Limb (tissue), 2 donors: ENCODE measurements around the gene MLN.

ENCODE experiments used
- DNase-seq, 2 donors: peaks; one replicate each; pipeline ENCODE4 v3.0.0-alpha.2; 2016; ENCODE audit errors: extremely low spot score in 2 of 2

MLN gene, protein sequence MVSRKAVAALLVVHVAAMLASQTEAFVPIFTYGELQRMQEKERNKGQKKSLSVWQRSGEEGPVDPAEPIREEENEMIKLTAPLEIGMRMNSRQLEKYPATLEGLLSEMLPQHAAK

DNA sequence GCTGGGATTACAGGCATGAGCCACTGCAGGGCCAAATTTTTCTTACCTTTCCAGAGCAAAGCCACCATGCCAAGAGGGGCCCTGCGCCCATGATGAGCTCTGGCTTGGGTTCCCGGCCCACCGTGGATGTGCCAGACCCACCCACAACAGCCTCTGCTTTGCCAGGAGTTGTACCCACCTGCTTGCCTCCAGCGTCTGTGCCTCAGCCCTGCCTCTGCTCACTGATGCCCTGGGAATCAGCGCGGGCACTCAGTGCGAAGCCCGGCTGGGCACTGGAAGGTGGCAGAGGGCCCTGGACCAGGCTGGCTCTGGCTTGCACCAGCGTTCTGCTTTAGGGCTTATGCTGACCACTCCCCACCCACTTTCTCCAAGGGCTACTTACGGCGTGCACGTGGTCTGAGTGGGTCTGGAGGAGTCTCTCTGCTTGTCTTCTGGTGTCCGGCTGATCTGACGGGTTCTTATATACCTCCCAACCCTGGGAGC is at the start of gene MLN:
Gene MLN (minus strand): TSS at position 433 of the 483 bp plus-strand sequence. CDS start 2,840 bp downstream, outside the sequence.
- DNase-seq: no peak

DNA sequence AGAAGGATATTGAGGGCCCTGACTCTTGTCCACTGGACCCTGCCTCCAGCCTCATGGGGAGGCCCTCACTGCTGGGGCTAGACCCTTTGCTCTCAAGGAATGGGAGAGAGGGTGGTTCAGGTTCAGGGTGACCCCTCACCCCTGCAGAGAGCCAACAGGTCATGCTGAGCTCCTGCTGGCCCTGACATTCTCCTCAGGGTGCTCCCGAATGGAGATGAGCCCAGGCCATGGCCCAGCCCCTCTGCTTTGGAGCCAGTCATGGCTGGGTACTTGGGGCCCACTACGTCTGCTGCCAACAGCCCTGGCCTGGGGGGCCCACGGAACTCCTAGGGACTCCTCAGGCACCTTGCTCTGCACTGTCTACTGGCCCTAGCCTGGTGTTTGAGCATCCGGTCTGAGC is 49.2 kb upstream of the MLN start:
- no peak for DNase-seq

DNA sequence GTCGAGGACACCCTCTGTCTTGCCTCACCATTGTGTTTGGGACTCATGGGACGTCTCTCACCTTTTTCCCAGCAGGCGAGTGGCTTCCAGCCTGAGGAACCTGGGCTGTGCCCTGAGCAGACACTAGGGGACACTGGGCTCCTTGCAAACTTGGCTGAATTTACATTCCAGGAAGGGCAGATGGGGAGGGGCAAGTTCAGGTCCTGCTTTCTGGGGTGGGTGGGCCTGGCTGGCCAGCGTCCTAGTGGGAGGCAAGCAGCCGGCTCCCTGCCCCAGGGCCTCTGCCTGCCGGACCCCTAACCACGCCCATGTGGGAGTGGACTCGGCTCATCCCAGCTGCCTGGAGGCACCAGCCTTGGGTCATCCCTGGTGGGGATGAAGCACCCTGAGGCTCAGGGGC is 48.2 kb upstream of the MLN start:
- DNase-seq: no peak

DNA sequence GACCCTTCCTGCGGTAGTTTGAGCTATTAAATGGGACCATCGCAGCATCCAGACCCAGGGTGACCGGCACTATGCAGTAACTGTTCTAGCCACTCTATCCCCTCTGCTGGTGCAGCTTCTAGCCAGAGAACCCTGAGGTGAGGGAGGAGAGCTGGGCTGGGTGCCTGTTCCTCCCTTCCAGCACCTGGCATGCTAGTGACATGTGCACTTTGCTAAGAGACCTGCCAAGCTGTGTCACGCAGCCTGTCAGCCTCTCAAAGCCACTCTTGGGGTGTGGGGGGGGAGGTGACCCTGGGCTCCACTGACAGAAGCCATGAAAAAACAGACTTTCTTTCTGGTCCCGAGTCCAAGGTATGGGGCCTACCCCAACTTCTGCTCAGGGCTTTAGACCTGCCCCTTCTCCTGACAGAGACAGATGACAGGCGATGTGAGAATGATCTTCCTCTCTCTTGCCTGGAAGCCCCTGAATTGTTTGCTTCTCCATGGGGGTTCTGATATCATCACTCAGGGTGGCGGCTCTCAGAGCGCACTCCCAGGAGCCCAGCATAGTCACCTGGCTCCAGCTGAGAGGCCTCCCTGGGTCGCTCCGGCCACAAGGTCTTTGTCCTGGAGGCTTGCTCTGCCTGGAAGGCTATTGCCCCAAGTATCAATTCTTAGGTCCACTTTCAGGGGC is 47.2 kb upstream of the MLN start:
- no peak for DNase-seq

DNA sequence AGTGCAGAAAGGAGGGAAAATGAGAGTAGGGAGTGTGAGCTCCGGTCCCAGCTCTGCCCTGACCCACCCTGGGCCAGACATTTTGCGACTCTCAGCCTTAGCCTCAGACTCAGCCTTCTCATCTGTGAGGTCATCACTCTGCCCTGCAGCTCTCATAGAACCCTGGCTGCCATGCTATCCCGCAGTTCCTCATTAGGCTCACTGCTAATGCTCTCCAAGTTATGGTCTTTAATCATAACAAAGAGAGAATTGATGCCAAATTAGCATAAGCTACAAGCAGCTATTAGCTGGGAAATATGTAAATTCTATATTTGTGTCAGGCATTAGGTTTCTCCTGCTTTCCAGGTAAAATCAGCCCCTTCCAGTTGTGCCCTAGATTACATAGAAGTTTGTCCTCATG is 46.5 kb upstream of the MLN start:
- no peak for DNase-seq

DNA sequence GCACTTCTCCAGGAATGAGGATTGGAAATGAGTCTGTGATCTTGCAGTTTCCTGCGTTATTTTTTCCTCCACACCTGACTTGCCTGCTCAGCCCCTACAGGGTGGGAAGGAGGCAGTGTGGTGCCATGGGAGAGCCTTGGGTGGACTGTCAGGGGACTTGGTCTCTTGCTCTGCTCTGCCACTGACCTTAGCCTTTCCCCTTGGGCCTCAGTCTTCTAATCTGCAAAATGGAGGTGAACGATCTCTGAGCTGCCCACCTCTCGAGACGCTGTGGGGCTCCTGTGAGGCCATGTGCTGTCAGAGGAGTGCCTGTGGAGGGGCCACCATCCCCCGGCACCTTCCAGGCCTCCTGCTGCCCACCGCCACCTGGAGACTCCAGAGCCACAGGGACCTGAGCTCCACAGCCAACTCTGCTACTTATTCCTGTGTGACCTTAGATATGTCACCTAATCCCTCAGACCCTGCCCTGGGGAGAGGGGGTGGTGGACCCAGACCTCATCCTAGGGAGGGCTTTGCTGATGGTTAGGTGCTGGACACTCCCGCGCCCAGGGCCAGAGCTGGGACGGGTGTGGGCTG is 45.8 kb upstream of the MLN start:
- DNase-seq: no peak

DNA sequence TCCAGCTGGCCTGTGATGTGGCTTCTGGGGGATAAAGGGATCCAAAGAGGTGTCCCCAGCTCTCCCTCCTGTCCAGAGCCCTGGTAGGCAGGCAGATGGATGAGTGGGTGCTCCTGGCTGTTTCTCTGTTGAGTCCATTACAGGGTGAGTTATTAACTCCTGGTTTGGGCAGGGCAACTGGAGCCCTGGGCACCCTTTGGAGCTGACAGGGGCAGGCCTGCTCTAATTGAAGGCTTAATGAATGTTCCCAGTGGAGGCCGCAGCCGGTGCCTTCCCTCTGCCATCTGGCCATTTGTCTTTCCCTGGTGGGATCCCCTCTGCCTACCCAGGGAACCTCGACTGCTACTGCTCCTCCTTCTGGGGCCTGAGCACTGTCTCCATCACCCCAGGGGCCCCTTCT is 44.7 kb upstream of the MLN start:
- no peak for DNase-seq

DNA sequence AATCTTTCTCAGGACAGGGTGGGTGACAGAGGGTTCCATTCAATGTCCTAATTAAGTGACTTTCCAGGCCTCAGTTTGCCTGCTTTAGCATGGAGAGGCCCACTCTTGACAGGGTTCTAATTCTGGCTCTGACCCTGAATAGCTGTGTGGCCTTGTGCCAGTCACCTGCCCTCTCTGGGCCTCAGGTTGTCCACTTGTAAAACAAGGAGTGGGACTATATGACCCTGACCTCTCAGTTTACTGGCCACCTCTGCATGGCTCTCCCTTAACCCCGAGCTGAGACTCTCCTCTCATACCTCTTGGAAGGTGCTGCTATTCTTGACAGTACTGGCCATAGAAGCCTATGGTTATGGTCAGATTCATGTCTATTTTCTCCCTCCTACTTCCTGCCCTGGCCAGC is 44.1 kb upstream of the MLN start:
- no peak for DNase-seq

DNA sequence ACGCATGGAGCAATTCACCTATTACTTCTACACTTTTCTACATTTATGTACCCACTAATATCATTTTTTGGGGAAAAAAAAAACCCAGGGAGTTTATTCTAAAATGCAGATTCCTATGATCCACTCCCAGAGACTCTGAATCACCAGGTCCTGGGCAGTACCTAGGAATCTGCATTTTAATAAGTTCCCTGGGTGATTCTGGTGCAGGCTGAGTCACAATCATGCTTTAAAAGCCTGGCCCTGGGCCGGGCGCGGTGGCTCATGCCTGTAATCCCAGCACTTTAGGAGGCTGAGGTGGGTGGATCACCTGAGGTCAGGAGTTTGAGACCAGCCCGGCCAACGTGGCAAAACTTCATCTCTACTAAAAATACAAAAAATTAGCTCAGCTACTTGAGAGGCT is 43.3 kb upstream of the MLN start:
- DNase-seq: no peak

DNA sequence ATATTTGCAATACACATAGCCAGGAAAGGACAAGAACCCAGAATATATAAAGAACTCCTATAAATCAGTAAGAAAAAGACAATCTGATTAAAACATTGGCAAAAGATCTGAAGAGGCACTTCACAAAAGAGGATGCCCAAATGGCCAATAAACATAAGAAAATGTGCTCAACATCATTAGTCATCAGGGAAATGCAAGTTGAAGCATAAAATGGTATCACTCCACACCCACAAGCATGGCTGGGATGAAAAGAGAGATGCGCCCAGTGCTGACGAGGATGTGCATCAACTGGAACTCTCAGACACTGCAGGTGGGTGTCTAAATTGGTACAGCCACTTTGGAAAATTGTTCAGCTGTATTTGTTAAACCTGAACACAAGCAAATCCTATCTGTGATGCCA is 42.4 kb upstream of the MLN start:
- no peak for DNase-seq

DNA sequence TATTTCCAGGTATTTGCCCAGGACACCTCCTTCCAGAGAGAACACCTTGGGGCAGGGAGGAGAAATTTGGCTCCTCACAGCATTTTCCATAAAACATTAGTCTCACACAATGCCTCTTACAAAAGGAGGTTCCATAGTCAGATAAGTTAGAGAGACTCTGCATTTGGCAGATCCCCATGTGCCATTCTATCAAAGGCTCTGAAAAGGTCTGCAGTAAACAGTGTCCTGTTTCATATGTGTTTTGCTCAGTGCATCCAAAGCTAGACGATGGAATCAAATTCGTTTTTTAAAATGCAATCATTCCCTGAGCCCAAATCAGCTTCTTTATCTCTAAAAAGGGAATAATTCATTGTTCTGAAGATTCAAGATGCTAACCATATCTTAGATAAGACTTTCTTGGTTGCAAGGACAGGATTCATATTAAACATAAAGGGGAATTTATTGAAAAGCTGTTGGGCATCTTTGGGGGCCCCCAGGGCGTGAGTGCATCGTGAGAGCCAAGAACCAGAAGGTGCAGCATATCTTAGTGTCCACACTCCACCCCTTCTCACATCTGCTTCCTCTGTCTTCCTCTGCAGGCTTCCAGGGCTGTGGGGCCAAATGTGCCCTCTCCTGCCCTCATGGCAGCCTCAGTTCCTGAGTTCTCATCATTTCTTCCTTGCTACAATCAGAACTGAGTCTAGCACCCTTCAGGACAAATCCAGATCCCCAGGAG is 41.4 kb upstream of the MLN start:
- DNase-seq: no peak

DNA sequence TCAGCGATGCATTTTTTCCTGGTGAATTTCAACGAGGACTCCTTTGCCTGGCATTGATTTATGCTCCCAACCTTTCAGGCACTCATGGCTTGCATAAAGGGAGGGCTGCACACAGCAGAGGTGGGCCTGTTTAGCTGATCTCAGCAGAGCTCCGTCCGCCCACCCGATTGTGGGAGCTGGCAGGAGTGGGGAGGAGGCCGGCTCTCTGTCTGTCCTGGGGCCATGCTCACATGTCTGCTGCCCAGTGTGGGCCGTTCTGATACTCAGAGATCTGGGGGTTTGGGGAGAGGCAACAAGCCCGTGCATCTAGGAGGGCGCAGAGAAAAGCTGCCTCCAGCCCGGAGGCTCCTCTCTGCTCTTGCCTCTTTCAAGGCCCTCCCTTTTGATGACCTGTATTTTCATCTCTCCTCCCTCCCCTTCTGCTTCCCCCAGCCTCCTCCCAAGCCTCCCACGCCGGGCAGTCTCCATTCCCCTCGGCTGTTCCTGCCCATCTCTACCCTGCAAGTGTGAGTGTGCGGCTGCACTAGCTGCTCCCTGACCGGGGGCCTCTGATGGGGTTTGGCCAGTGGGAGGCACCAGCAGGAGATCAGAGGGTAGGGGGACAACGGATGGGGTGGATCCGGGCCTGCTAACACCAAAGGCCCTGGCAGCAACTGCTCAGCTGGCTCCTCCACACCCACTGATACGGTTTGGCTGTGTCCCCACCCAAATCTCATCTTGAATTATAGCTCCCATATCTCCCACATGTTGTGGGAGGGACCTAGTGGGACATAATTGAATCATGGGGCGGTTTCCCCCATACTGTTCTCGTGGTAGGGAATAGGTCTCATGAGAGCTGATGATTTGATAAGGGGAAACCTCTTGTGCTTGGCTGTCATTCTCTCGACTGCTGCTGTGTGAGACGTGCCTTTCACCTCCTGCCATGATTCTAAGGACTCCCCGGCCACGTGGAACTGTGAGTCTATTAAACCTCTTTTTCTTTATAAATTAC is 39.6 kb upstream of the MLN start:
- DNase-seq: no peak

DNA sequence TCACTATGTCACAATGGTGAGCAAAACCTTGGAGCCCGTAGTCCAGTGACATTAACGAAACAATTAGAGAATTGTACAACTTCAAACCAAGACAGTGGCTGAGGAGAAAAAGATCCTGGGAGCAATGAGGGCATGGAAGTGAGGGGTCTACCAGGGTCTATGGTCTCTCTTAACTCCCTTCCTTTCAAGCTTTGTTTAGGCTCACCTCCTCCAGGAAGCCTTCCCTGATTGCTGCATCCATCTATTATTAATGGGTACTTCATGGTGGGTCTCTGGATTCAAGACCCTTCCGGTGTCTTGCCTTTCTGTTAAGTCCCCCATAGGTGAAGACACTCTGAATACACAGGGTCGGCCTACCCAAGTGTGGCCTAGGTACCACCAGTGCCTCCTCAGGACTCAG is 38.1 kb upstream of the MLN start:
- no peak for DNase-seq

DNA sequence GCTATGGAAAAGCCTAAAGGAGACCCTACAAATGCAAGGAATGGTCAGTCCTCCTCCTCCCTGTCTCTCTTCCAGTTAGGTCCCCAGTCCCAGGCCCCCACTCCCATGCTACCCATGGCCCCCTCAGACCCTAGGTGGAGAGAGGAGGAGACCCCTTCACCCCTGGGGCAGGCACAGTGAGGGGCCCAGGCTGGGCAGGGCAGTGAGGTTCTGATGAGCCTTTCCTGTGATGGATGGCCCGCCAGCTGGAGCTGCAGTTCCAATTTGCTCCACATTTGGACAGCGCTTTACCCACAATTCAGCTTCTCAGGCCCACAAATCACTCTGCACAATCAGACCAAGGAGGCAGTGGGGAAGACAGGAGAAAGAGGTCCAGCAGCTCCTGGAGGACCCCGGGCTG is 37.3 kb upstream of the MLN start:
- DNase-seq: no peak

DNA sequence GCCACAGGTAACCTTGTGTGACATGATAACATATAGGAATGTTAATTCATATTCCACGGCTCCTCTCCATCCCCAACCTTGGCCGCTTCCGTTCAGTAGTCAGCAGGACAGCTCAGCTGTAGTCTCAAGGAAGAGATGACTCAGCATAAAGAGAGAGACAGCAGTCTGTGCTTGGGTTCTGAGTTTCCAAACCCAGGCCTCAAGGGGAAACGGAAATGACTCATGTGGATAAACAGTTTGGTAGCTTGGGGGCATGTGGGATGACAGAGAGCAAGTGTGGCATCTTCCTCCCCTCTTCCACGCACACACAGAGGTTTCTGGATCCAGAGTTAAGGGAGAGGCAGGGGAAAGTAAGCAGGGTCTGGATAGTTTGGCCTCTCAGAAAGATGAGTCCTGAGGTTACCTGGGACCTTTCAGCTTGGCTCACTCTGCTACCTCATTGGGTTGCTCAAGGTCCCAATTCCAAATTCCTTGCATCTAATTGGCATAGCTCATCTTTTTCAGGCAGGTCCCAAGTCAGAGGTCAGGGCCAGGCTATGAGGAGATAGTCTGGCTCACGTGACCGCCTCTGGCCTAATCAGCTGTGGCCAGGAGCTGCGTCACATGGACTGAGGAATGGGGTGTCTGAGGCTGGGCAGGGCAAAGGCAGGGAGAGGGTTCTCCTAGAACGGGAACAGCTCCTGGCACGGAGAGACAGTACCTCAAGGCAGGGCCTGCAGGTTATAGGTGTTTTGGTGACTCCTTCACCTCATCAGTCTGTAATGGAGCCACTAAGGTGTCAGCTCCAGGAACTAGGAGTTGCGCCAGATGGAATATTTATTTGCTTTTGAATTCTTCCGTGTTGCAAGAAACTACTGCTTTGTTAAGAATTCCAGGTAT is 36.5 kb upstream of the MLN start:
- DNase-seq: no peak

DNA sequence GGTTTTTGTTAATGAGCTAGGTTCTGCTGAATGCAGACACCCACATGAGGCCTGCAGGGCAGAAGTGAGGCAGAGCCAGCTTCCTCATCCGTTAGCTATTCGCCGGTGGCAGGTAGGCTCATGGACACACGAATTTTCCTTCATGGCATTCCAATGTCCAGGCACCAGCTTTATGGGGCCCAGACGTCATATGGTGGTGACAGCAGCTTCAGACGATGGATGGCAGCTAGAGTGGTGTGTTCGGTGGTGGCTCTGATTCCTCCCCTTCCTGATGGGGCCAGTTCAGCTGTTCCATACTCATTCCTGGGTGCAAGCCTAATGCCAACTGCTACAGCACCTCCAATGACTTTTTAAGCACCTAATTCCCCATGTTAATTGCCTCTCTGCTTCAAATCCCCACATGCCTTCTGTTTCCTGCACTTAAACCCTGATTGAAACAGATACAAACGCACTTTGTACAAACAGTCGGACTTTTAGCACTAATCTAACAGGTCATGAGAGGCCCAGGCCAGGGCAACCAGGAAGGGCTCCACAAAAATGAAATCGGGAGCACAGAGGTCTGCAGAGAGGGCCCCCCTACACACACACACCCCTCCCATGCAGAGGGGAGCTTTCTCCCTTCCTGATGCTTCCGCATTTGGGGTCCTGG is 35.7 kb upstream of the MLN start:
- no peak for DNase-seq

DNA sequence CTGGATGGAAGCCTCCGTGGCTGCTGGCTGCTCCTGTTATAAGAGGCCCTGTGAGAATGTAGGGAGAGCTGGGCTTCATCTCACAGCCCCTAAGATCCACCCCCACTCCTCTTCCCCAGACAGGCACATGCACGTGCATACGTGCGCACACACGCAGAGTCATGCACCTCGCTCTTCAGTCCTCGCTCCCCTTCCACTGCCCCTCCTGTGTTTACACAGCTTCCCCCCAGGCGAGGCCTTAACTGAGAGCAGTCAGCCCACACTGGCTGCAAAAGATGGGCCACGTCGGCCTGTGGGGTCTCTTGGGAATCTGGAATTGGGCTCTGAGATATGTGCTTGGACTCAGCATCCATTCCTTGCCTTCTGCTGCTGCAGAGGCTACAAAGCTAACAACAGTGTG is 35.2 kb upstream of the MLN start:
- DNase-seq: no peak

DNA sequence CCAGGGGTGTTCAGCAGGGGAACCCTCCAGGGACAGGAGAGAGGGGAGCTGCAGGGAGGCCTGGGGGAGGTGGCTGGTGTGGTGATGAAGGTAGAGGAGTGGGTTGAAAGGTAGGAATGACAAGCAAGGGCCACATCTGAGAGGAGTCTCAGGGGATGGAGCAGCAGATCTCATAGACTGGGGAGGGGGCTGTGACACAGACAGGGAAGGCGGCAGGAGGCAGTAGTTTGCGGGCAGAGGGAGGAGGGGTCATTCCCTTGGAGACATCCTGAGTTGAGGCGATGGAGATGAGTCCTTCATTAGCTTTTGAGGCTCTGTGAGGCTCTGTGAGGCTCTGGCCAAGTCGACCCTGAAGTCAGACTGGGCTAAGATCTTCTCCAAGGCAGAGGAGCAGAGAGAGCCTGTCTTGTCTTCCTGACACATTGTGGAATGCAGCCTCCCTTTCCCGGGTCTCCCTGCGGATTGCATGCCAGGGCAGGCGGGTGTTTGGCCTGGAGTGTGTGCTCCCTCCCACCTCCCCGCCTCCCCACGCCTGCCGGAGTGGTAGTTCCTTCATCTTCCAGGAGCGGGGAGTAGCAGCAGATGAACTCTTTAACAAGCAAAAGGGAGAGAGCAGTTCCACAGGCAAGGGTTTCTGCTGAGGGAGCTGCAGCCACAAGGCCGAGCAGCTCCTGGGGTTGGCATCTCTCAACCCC is 34.3 kb upstream of the MLN start:
- DNase-seq: peak in 1 of 2 donors; percentile 56

DNA sequence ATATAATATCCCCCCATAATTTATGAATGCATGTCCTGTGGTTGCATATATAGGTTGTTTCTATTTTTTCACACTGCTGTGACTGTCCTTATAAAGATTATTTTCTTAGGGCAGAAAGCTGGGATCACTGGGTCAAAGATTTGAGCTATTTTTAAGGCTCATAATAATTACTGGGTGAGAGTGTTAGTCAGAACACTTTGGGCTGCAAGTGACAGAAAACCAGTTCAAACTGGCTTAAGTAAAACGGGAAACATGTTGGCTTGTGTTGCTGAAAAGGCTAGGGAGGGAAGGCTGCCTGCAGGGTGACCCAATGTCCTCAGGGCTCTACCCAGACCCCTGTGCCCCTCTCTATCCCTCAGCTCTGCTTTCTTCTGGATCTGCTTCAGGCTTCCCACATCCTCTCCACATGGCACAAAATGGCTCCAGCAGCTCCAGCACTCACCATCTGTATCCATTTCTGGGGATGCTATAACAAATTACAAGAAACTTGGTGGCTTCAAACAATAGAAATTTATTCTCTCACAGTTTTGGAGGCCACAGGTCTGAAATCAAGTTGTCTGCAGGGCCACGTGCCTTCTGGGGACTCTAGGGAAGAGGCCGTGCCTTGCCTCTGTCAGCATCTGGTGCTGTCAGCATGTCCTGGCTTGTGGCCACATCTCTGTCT is 33.1 kb upstream of the MLN start:
- no peak for DNase-seq
